DMS79 (cell line): ENCODE results near the gene CCL27.
"Not testable (repeated sequence)": the region's sequence is repeated elsewhere in the genome, so short reads cannot be mapped to it uniquely, and the experiment has no call there.

ENCODE experiments used
- DNase-seq: peaks from one replicate; lab custom pipeline; 2025; lab: John Stamatoyannopoulos, UW

Gene CCL27

GRCh38 chr9:34650816-34651215, 11.6 kb downstream of the CCL27 start:
- no peak for DNase-seq

GRCh38 chr9:34648673-34649072, 13.8 kb downstream of the CCL27 start:
- no peak for DNase-seq

GRCh38 chr9:34647651-34648050, 14.8 kb downstream of the CCL27 start:
- DNase-seq, result no peak

GRCh38 chr9:34647084-34647403, 15.4 kb downstream of the CCL27 start:
- no peak for DNase-seq

- DNase-seq, result peak; percentile 92
Measured at GRCh38 chr9:34646211-34647083, 16.0 kb downstream of the CCL27 start, which contains the start of gene GALT. Gene GALT, plus strand, starts transcription at chr9:34646675. Its CDS starts 30 bp downstream, at chr9:34646705.

GRCh38 chr9:34644766-34645314, 17.6 kb downstream of the CCL27 start:
- DNase-seq, result no peak

GRCh38 chr9:34642679-34643078, 19.8 kb downstream of the CCL27 start:
- DNase-seq, result no peak

GRCh38 chr9:34639322-34639721, 23.1 kb downstream of the CCL27 start:
- DNase-seq, result not testable (repeated sequence)

GRCh38 chr9:34638138-34638445, 24.4 kb downstream of the CCL27 start:
- no peak for DNase-seq

GRCh38 chr9:34637356-34638137, 24.9 kb downstream of the CCL27 start, which contains the start of gene SIGMAR1:
Gene SIGMAR1, minus strand, starts transcription at chr9:34637787. Its CDS starts 90 bp downstream, at chr9:34637697.
- DNase-seq, result peak; percentile 91

- DNase-seq, result no peak
Measured at GRCh38 chr9:34636791-34637355, 25.6 kb downstream of the CCL27 start.

GRCh38 chr9:34635556-34635955, 26.9 kb downstream of the CCL27 start:
- no peak for DNase-seq

GRCh38 chr9:34634551-34635248, 27.8 kb downstream of the CCL27 start:
- no peak for DNase-seq

GRCh38 chr9:34633851-34634550, 28.5 kb downstream of the CCL27 start:
- DNase-seq, result peak; percentile 38

GRCh38 chr9:34633166-34633565, 29.3 kb downstream of the CCL27 start:
- no peak for DNase-seq

- DNase-seq, result no peak
Measured at GRCh38 chr9:34630402-34631154, 31.9 kb downstream of the CCL27 start.

- no peak for DNase-seq
Measured at GRCh38 chr9:34629491-34629808, 33.0 kb downstream of the CCL27 start.

GRCh38 chr9:34628656-34629490, 33.6 kb downstream of the CCL27 start, which contains the start of gene ARID3C:
Gene ARID3C, minus strand, starts transcription at chr9:34629066. Its CDS starts 1,052 bp downstream, at chr9:34628014.
- DNase-seq, result no peak
